GM12892 (cell line): ENCODE results near the gene SEC11C. TPM values are rescaled to one million over a fixed set of nuclear protein-coding genes. Genes with fewer than 3 reads are reported as not detected.

Experiments
- DNase-seq: peaks from one replicate; pipeline ENCODE4 v3.0.0; 2011; ENCODE audit not compliant: insufficient read length
- FAIRE-seq: peaks from 2 replicates; lab custom pipeline; 2011; peaks lifted over from hg19 to GRCh38; lab: Jason Lieb, UNC
- POLR2A ChIP-seq: IDR thresholded peaks from 2 replicates; pipeline ENCODE4 v1.6.1; 2011; ENCODE audit warnings: low read depth, low read length, control low read depth
- POLR2AphosphoS5 ChIP-seq: IDR thresholded peaks from 2 replicates; pipeline ENCODE4 v1.6.1; 2011; ENCODE audit warnings: low read depth, low read length, control low read depth
- TAF1 ChIP-seq: IDR thresholded peaks from 2 replicates; pipeline ENCODE4 v1.6.1; 2011; ENCODE audit warnings: low read depth, mild to moderate bottlenecking, control low read depth, low read length, borderline replicate concordance
- polyA plus RNA-seq: library from polyadenylated mRNA; unstranded; fragments of >200 nt; gene quantifications from one replicate; pipeline ENCODE4 v1.2.1, GENCODE V29; 2012; ENCODE audit warnings: missing spikeins, inconsistent platforms; ENCODE audit not compliant: missing spikeins

Gene SEC11C
- polyA plus RNA-seq, result 278 TPM

- DNase-seq, result peak; percentile 84
- TF ChIP-seq POLR2AphosphoS5, result peak; percentile 56; the same call in 1 of the 2 replicates
- TF ChIP-seq TAF1, result peak; percentile 46
- peak; percentile 78; the same call in 1 of the 2 replicates for TF ChIP-seq POLR2A
- FAIRE-seq, result no peak
Observed at GRCh38 chr18:59139615-59140301, at the start of gene SEC11C. SEC11C (plus strand) TSS chr18:59139884; CDS start chr18:59139949, 65 bp downstream.

DNA sequence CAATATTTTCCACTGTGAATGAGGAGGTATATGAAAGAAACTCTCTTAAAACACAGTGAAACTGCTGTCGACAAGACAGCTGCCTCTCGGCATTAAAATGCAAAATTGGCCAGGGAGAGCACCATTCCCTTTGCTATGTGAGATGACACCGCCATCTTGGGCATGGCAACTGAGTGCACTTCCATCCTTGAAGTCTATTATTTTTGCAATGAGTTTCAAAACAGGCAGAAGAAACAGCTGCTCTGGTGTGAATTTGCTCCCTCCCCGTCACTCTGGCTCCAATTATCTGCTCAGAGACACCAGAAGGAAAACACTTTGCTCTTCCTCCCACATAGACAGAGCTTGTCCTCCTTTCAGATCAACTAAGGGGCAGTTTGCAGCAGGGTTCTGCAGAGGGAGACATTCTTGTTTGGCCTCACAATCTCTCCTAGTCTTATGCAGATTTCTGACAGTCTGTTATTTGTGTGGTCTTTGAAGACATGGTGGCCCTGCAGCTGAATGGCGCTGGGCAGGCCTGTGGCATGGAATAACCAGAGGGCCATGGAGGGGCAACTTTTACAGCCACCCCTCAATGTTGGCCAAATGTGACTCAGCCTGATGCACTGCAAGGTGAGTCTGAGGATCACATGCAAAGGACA, 48.6 kb upstream of the SEC11C start:
- FAIRE-seq, result no peak
- DNase-seq, result no peak

DNA sequence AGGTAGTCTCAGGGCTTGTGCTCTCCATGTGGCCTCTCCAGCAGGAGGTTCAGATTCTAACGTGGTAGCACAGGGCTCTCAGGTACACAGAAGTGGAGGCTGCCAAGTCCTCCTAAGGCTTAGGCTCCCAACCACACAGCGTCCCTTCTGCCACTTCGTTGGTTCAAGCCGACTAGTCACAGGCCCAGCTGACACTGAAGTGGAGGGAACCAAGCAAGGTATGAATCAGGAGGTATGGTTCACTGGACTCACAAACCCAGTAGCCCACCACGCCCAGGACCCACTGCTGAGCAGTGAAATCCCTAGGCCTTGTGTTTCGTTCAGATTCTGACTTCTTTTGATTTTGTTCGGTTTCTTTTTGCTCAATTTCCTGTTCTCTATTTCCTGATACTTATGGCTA, 46.0 kb upstream of the SEC11C start:
- FAIRE-seq, result no peak
- TF ChIP-seq POLR2A (no peak), POLR2AphosphoS5 (no peak), TAF1 (no peak)
- no peak for DNase-seq

More for the DNA sequence above, 48.6 kb upstream of the SEC11C start:
- TF ChIP-seq POLR2AphosphoS5 (no peak), POLR2A (no peak), TAF1 (no peak)

DNA sequence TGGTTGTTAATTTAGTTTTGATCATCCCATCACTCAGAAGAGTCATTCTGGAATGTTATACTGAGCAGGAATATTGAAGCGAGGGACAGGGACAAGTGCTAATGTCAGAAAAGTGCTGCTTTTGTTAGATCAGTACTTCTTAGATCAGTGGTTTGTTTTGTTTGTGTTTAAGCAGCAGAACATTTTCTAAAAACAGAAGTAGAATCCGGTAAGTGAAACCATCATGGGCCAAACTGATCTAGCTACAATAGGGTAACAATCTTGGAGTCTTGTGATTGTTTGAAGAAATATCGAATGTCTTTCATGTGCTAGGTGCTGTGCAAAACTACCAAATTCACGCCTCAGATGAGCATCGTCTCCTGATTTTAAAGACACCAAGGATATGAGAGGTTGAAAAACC, 45.1 kb upstream of the SEC11C start:
- no peak for FAIRE-seq
- TF ChIP-seq POLR2A (no peak), TAF1 (no peak), POLR2AphosphoS5 (no peak)
- no peak for DNase-seq

- DNase-seq (no peak), FAIRE-seq (no peak)
- TF ChIP-seq POLR2AphosphoS5 (no peak), TAF1 (no peak), POLR2A (no peak)
Observed at GRCh38 chr18:59096098-59096789, 43.4 kb upstream of the SEC11C start.

DNA sequence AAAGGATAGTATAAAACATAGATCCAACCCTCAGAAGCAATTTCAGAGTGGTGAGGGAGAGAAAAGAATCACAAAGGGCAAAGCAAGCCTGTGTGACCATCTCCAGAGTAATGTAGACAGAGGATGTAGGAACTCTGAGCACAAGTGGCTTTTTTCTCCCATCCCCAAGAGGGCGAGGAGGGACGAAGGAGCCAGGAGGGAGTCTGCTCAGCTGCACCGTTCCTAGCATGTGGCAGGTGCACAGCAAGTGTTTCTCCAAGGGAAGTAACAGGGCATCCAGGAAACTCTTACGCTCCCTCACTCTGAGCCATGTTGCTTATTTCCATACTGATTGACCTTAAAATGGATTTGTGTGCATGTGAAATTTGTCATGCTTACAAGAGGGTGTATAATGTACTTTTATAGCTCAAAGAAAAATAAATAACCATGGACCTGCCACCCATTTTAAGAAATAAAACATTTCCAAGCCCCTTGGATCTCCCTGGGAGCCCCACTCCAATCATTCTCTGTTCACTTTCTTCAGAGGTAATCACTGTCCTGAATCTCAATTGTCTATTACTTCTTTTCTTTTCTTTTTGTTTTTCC, 37.8 kb upstream of the SEC11C start:
- no peak for TF ChIP-seq POLR2A
- no peak for TF ChIP-seq TAF1
- no peak for TF ChIP-seq POLR2AphosphoS5
- DNase-seq (no peak), FAIRE-seq (no peak)

DNA sequence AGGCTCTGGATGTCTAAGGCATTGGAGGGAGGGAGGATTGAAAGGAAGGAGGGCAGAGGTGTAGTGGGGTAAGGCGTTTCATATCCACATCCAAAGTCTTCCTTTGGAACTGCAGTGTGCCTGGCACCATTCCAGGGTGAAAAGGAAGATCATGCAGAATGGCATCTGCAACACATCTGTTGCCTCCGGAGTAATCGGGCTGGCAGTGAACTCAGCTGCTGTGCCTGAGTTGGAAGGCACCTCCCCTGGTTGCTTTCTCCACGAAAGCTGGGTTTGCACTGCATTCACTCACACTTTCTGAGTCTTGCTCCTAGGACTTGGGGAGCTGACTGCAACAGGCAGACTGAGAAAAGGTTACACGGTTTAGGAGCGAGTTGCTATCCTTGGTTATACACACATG, 30.3 kb upstream of the SEC11C start:
- TF ChIP-seq POLR2A (no peak), TAF1 (no peak), POLR2AphosphoS5 (no peak)
- FAIRE-seq, result no peak

GRCh38 chr18:59114160-59114559, 25.5 kb upstream of the SEC11C start:
- FAIRE-seq (no peak), DNase-seq (no peak)

More for the DNA sequence above, 30.3 kb upstream of the SEC11C start:
- no peak for DNase-seq

DNA sequence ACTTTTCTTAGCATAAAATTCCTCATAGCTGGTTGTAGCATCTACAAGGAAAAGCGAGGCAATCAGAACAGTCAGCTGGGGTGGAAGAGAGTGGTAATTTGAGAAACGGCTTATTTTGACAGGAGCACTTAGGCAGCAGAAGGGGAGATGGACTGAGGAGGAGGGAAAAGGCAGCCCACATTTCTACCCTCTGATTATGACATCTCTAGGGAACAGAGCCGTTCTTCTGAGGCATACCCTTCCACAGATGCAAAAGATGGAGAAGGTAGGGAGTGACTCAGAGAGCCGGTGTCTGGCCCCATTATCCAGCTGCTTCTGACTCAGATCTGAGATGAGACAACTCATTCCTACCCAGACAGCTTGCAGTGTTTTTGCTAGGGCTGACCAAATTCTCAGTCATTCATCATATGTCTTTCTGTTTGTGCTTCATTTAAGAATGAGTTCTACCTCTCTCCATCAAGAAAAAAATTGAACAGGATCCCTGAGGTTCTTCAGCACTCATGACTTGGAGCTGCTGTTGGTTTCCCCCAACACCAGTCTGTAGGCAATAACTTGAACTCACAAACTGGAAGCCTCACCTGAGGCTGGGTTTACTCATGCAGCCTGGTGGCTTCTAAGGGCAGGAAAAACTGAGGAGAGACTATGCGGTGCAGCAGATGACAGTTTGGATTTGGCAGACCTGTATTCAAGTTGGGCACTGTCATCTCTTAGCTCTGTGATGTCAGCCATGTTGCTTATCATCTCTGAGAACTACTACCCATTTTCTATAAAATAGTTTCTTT, 15.9 kb upstream of the SEC11C start:
- TF ChIP-seq TAF1 (no peak), POLR2AphosphoS5 (no peak), POLR2A (no peak)
- DNase-seq (no peak), FAIRE-seq (no peak)

More at GRCh38 chr18:59114160-59114559, 25.5 kb upstream of the SEC11C start:
- TF ChIP-seq TAF1 (no peak), POLR2A (no peak), POLR2AphosphoS5 (no peak)

DNA sequence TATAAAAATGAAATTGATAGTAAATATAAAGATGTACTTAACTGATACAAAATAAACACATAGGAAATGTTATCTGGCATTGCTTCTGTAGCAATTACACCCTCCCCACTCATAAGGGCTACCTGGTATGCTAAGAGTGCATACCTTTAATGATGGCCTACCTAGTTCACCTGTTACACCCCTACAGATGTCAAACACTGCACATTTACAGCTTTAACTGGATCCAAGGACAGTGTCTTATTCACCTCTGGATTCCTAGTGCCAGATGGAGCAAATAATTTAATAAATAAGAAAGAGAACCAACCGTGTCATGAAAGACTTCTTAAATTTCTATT, 15.3 kb upstream of the SEC11C start:
- FAIRE-seq, result no peak
- no peak for DNase-seq
- TF ChIP-seq POLR2AphosphoS5, result no peak

DNA sequence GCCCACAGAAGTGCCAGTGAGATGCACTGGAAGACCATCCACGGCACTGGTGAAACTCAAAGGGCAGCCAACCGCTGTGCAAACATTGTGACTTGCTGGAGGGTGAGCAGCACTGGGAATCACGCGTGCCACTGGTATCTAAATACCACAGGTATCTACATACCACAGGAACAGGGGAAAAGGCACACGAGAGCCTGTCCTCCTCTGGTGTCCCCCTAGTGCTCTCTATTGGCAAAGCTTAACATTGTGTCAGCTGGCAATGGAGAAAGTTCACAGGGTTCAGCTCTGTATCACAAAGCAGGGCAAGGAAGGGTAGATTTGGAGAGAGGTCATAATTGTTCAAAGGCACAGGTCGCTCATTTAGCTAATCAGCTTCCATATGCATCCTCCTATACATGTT, 12.6 kb upstream of the SEC11C start:
- TF ChIP-seq POLR2AphosphoS5 (no peak), TAF1 (no peak), POLR2A (no peak)
- FAIRE-seq (peak; percentile 69), DNase-seq (no peak)
